HK-2 (cell line): ENCODE data around the gene PYGM.
A peak's percentile ranks its signal among the peaks of the same experiment; 100 is the strongest.

Source experiments
- DNase-seq: peaks from one replicate; pipeline ENCODE4 v3.0.0-alpha.2; 2018; ENCODE audit not compliant: unreplicated experiment

PYGM gene

GRCh38 chr11:64791781-64792291, 32.1 kb upstream of the PYGM start:
- no peak for DNase-seq

GRCh38 chr11:64790205-64791095, 30.7 kb upstream of the PYGM start:
- no peak for DNase-seq

- no peak for DNase-seq
These were observed 29.8 kb upstream of the PYGM start for GRCh38 chr11:64789331-64790204.

- DNase-seq, result no peak
These were observed 28.8 kb upstream of the PYGM start for GRCh38 chr11:64788321-64789215.

- DNase-seq, result no peak
These were observed 27.9 kb upstream of the PYGM start for GRCh38 chr11:64787526-64788320.

- DNase-seq, result no peak
These were observed 26.5 kb upstream of the PYGM start for GRCh38 chr11:64786308-64786707.

GRCh38 chr11:64784813-64785581, 25.2 kb upstream of the PYGM start:
- DNase-seq, result no peak

- DNase-seq, result peak; percentile 95
These were observed 18.9 kb upstream of the PYGM start, which contains the start of gene SF1 for GRCh38 chr11:64778473-64779298. Gene SF1, minus strand, starts transcription at chr11:64778542. Its CDS starts 150 bp downstream, at chr11:64778392.

- no peak for DNase-seq
These were observed 18.4 kb upstream of the PYGM start for GRCh38 chr11:64778223-64778472.

GRCh38 chr11:64777449-64778222, 17.9 kb upstream of the PYGM start:
- peak; percentile 72 for DNase-seq

GRCh38 chr11:64776875-64777274, 17.1 kb upstream of the PYGM start:
- no peak for DNase-seq

GRCh38 chr11:64776425-64776824, 16.7 kb upstream of the PYGM start:
- DNase-seq, result no peak

GRCh38 chr11:64774144-64774543, 14.4 kb upstream of the PYGM start:
- DNase-seq, result no peak

GRCh38 chr11:64772303-64773018, 12.7 kb upstream of the PYGM start:
- DNase-seq, result no peak

- DNase-seq, result no peak
These were observed 12.1 kb upstream of the PYGM start for GRCh38 chr11:64771861-64772260.

- no peak for DNase-seq
These were observed 10.3 kb upstream of the PYGM start for GRCh38 chr11:64770120-64770519.

GRCh38 chr11:64769283-64769682, 9.5 kb upstream of the PYGM start:
- DNase-seq, result no peak

- no peak for DNase-seq
These were observed 8.5 kb upstream of the PYGM start for GRCh38 chr11:64768300-64768694.
